GM12892 (cell line): ENCODE data around the gene BCLAF1.
"Not testable (repeated sequence)": the region's sequence is repeated elsewhere in the genome, so short reads cannot be mapped to it uniquely, and the experiment has no call there.

Source experiments
- DNase-seq: peaks from one replicate; pipeline ENCODE4 v3.0.0; 2011; ENCODE audit not compliant: insufficient read length
- FAIRE-seq: peaks from 2 replicates; lab custom pipeline; 2011; peaks lifted over from hg19 to GRCh38; lab: Jason Lieb, UNC
- POLR2A ChIP-seq: IDR thresholded peaks from 2 replicates; pipeline ENCODE4 v1.6.1; 2011; ENCODE audit warnings: low read depth, low read length, control low read depth
- POLR2AphosphoS5 ChIP-seq: IDR thresholded peaks from 2 replicates; pipeline ENCODE4 v1.6.1; 2011; ENCODE audit warnings: low read depth, low read length, control low read depth
- TAF1 ChIP-seq: IDR thresholded peaks from 2 replicates; pipeline ENCODE4 v1.6.1; 2011; ENCODE audit warnings: low read depth, mild to moderate bottlenecking, control low read depth, low read length, borderline replicate concordance

The BCLAF1 gene

GRCh38 chr6:136235233-136235564, 54.4 kb downstream of the BCLAF1 start:
- FAIRE-seq (no peak), DNase-seq (no peak)
- TF ChIP-seq TAF1 (no peak), POLR2A (no peak), POLR2AphosphoS5 (no peak)

GRCh38 chr6:136232701-136233100, 56.9 kb downstream of the BCLAF1 start:
- FAIRE-seq, result no peak
- no peak for DNase-seq
- no peak for TF ChIP-seq TAF1
- TF ChIP-seq POLR2AphosphoS5, result no peak
- no peak for TF ChIP-seq POLR2A

DNA sequence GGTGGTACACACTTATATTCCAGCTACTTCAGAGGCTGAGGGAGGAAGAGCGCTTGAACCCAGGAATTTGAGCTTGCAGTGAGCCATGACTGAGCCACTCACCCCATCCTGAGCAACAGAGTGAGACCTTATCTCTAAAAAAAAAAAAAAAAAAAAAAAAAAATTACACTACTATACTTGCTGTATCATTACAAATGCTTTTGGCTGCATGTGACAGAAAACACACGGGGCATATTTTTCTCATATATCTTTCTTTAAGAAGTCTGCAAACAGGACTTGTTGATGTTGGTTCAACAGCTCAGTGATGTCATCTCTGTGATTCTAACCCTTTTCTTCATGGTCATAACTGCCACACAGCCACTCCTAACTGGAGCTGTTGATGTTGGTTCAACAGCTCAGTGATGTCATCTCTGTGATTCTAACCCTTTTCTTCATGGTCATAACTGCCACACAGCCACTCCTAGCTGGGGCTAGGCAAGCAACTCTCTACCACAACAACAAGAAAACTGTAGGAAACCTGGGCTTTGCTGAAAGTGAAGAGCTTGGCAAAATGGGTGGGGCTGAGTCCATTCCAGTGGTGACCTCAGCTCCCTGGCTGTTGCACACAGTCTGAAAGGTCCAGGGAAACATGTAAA, 59.3 kb downstream of the BCLAF1 start:
- DNase-seq (no peak), FAIRE-seq (no peak)
- no peak for TF ChIP-seq TAF1
- no peak for TF ChIP-seq POLR2A
- TF ChIP-seq POLR2AphosphoS5, result no peak

DNA sequence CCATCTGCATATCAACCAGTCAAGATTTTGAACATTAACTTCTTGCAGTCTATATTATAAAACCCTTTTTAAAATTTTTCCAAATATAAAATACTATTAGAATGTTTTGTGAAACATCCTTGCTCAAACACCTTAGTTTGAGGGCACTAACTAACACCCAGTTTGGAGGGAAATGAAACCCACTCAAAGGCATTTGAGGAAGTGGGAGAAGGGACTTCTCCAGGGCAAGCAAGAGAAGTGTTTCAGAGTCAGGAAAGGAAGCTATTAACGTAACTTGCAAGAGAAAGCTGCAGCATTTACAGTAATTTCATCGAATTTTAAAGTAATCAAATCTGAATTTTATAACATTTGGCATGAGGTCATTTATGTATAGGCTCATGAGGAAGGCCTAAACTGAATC, 60.8 kb downstream of the BCLAF1 start:
- no peak for DNase-seq

DNA sequence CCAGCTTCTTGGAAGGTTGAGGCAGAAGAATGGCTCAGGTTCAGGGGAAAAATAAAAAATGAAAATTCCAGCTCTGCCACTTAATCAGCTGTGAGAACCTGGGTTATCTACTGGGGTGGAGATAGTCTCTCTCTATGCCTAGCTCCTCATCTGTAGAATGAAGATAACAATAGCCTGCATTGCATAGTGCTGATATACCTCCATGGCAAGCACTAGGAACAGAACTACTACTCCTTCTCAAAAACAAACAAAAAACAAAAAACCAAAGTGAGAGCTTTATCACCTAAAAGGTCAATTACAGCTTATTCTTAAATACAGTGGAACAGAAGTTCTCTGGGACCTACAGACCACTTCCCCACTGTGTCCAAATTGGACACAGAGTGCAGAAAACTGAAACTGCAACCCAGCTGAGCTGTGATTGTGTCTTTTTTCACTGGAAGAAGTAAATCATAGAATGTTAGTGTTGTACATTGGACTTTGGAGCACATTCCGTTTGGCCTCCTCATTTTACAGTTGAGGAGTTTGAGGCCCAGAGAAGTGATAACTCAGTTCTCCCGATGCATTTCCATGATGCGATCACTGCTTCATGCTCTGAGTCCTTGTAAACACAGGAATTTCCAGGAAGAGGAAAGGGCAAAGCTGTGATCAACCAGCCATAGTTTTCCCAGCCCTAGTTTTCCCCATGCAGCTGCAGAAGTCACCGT, 62.8 kb downstream of the BCLAF1 start:
- DNase-seq (no peak), FAIRE-seq (no peak)
- TF ChIP-seq TAF1 (no peak), POLR2AphosphoS5 (no peak), POLR2A (no peak)

More for the DNA sequence above, 60.8 kb downstream of the BCLAF1 start:
- FAIRE-seq, result no peak
- TF ChIP-seq POLR2AphosphoS5, result no peak
- no peak for TF ChIP-seq POLR2A
- TF ChIP-seq TAF1, result no peak

DNA sequence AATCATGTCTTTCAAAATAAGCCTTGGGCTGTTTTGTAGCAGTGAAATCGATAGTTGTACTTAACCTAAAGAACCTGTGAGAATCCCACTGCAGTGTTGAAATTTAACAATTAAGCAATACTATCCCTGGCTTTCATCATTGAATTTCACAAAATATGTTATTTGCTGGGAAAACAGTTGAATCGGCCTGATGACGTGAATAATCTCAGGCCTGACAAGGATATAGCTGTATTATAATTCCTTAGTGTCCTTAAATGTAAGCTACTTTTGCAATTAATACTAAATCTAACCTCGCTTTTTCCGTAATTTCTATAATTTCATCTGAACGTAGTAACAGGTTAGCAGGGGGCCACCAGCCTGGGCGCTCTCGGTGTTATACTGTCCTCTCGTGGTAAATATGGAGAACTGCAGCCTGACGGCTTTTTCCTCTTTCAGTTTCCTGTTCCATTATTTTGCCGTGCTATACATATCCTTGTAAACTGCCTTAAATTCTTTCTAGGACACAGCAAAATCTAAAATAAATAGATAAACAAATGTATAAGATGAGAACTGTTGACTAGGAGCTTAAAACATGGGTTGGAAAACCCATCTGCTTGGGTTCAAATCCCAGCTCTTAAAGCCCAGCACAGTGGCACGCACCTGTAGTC, 63.5 kb downstream of the BCLAF1 start:
- peak; percentile 40 for FAIRE-seq
- no peak for DNase-seq
- TF ChIP-seq POLR2A, result no peak
- TF ChIP-seq POLR2AphosphoS5, result no peak
- no peak for TF ChIP-seq TAF1

DNA sequence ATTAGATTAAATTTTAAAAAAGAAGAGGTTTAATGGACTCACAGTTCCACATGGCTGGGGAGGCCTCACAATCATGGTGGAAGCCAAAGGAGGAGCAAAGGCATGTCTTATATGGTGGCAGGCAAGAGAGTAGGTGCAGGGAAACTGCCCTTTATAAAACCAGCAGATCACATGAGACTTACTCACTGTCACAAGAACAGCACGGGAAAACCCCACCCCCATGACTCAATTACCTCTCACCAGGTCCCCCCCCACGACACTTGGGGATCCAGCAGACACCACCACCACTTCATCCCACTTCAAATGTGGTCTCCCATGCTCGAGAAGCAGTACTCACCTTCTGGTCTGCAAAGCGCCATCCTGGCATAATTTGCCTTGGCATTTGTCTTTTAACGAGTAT, 64.2 kb downstream of the BCLAF1 start:
- FAIRE-seq (no peak), DNase-seq (no peak)
- no peak for TF ChIP-seq TAF1
- TF ChIP-seq POLR2AphosphoS5, result no peak
- no peak for TF ChIP-seq POLR2A

DNA sequence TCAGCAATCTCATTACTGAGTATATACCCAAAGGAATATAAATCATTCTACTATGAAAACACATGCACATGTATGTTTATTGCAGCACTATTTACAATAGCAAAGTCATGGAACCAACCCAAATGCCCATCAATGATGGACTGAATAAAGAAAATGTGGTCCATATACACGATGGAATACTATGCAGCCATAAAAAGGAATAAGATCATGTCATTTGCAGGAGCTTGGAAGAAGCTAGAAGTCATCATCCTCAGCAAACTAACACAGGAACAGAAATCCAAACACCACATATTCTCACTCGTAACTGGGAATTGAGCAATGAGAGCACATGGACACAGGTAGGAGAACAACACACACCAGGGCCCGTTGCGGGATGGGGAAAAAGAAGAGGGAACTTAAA, 64.7 kb downstream of the BCLAF1 start:
- not testable (repeated sequence) for FAIRE-seq, DNase-seq

DNA sequence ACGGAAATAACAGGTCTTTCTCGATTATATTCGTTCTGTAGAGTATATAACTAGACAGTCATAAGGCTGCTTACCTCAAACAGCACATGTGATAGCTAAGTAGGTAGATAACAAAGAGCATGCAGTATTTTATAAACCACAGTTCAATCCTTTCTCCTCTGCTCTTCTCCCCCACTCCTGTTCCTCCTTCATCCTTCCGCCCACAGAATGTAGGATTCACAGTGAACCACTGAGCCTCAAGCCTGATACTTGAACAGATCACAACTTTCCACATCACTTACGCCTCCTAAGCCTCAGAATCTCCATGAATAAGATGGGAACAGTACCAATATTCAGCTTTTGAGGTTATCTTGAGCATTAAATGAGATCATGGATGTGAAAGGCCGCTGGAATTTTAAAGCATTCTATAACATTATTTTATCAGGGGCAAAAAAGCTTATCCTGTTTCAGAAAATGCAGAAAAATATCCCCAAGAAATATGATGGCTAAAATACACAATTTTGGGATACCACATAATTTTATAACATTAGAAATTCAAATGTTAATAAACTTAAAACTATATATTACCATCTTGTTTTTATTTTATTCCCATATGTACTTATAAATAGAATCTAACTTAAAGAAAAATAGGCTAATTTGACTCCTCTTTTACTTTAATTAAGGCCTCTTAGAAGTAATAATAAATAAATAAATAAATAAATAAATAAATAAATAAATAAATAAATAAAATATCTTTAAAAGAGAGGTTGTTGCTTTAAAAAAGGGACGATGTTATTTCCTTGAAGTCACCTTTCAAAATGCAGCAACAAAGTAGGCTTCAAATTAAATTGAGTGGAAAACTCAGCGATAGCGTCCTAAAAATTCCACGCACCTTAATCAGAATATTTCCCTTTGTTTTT, 72.9 kb downstream of the BCLAF1 start:
- no peak for DNase-seq
- FAIRE-seq, result no peak
- no peak for TF ChIP-seq POLR2A
- TF ChIP-seq POLR2AphosphoS5, result no peak
- TF ChIP-seq TAF1, result no peak

DNA sequence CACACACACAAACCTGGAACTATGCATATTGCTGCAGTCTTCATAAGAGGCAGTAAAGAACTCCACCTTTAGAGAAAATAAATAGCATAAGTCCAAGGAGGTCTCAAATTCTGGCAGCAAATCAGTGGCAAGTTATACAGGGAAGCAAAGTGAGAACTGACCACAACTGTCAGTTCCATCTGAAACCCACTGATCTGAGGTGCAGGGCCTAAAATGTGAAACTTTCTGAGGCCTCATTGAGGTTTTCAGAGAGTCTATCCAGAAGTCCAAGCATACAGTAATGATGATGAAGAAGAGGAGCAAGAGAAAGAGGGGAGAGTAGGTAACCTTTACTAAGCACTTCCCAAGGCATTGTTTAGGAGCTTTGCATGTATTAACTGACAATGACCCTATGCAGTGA, 75.8 kb downstream of the BCLAF1 start:
- DNase-seq (no peak), FAIRE-seq (no peak)
- TF ChIP-seq POLR2A (no peak), POLR2AphosphoS5 (no peak), TAF1 (no peak)

- DNase-seq (no peak), FAIRE-seq (no peak)
- TF ChIP-seq TAF1 (no peak), POLR2AphosphoS5 (no peak), POLR2A (no peak)
Measured at GRCh38 chr6:136213012-136213539, 76.6 kb downstream of the BCLAF1 start.
